Neural cell (in vitro differentiated cells): Measurements from ENCODE around the gene FTCDNL1.

Source experiments
- CTCF ChIP-seq: fragments of 450-650 bp; IDR thresholded peaks from 2 replicates; pipeline ENCODE4 v1.5.1; 2014; ENCODE audit warnings: antibody characterized with exemption, mild to moderate bottlenecking, moderate library complexity; ENCODE audit not compliant: poor library complexity, severe bottlenecking
- EP300 ChIP-seq: fragments of 450-650 bp; conservative IDR thresholded peaks from 2 replicates; pipeline ENCODE4 v1.6.1; 2014; ENCODE audit warnings: antibody characterized with exemption, mild to moderate bottlenecking, moderate library complexity; ENCODE audit not compliant: poor library complexity, severe bottlenecking
- EZH2 ChIP-seq: fragments of 200-600, 300-800 bp; shearing (Covaris generic), sonication (generic); IDR thresholded peaks from 2 replicates; pipeline ENCODE4 v1.6.1; 2014; ENCODE audit warnings: antibody characterized with exemption, low read length, borderline replicate concordance, mild to moderate bottlenecking; ENCODE audit not compliant: insufficient read depth, poor library complexity, severe bottlenecking
- POLR2AphosphoS5 ChIP-seq: IDR thresholded peaks from 2 replicates; pipeline ENCODE4 v1.6.1; 2012
- RAD21 ChIP-seq: fragments of 450-650 bp; conservative IDR thresholded peaks from 2 replicates; pipeline ENCODE4 v1.6.1; 2014; ENCODE audit warnings: antibody characterized with exemption, mild to moderate bottlenecking, moderate library complexity
- SMC3 ChIP-seq: fragments of 450-650 bp; conservative IDR thresholded peaks from 2 replicates; pipeline ENCODE4 v1.6.1; 2014; ENCODE audit warnings: antibody characterized with exemption, mild to moderate bottlenecking, moderate library complexity; ENCODE audit not compliant: poor library complexity
- TAF1 ChIP-seq: IDR thresholded peaks from 2 replicates; pipeline ENCODE4 v1.6.1; 2012; ENCODE audit warnings: low read depth

- TF ChIP-seq CTCF (no peak), EP300 (no peak), SMC3 (no peak), POLR2AphosphoS5 (no peak), RAD21 (no peak), TAF1 (no peak), EZH2 (no peak)
These were observed 44.8 kb downstream of the FTCDNL1 start for GRCh38 chr2:199806179-199806578.
